Measurements from ENCODE around the gene CHCHD10.
A peak's percentile ranks its signal among the peaks of the same experiment; 100 is the strongest.

CHCHD10 gene

DNA sequence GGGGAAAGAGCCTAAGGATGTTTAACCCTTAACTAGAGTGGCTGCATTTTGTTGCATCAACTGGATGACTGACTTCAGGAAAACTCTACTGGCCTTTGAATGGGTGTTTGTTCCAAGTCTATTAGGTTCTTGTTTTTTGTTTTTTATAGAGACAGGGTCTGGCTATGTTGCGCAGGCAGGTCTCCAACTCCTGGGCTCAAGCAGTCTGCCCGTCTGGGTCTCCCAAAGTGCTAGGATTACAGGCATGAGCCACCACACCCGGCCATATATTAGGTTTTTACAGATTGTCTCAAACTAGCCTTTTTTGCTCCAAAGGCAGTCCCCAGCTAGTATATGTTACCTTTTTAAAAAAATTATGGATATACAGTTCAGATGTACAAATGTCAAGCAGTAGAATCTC, 20.1 kb upstream of the CHCHD10 start:
- no peak for DNase-seq (ENCODE audit: low read depth in 2 of 2)

DNA sequence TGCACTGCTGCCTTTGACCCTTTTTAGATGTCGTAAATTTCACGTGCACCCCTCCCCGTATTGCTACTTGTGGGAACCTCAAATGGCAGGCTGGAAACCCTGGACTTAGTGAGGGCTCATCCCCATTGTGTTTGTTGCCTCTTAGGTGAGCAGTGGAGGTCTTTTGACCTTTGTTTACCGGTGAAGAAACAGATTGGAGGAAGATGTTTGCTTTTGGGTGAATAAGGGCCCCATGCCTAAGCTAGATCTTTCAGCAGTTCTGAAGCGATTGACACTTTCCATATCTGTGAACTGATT, 19.8 kb upstream of the CHCHD10 start:
- DNase-seq (ENCODE audit: low read depth in 2 of 2) = no peak

DNA sequence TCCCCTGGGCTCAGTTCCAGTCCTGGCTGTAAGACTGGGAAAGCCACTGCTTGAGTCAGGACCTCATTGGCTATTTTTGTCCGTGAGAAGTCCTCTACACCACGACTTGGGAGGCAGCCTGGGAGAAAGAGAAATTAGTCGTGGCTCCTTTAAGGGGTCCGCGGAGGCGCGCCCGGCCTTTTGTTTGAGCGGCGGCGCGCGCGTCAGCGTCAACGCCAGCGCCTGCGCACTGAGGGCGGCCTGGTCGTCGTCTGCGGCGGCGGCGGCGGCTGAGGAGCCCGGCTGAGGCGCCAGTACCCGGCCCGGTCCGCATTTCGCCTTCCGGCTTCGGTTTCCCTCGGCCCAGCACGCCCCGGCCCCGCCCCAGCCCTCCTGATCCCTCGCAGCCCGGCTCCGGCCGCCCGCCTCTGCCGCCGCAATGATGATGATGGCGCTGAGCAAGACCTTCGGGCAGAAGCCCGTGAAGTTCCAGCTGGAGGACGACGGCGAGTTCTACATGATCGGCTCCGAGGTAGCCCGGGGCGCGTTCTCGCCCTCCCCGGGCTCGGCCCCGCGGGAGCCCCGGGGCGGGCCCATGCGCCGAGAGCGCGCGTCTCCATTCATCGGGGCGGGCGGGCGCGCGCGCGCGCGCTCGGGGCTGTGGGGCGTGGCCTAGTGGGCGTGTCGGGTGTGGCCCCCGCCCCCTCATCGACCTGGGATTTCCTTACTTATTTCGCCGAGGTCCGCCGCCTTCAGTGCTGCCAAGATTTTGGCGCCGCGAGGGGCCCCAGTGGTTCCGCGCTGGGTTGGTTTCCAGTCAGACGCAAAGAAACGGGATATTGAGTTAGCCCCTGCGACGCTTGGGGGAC, 19.2 kb upstream of the CHCHD10 start, which contains the start of gene SMARCB1:
Gene SMARCB1, plus strand, starts transcription at position 215 of the 848 bp plus-strand sequence. Its CDS starts 204 bp downstream, at position 419.
- DNase-seq (ENCODE audit: low read depth in 2 of 2) = peak; percentile 72 to 82

GRCh38 chr22:23786261-23786710, 18.5 kb upstream of the CHCHD10 start:
- no peak for DNase-seq (ENCODE audit: low read depth in 2 of 2)

DNA sequence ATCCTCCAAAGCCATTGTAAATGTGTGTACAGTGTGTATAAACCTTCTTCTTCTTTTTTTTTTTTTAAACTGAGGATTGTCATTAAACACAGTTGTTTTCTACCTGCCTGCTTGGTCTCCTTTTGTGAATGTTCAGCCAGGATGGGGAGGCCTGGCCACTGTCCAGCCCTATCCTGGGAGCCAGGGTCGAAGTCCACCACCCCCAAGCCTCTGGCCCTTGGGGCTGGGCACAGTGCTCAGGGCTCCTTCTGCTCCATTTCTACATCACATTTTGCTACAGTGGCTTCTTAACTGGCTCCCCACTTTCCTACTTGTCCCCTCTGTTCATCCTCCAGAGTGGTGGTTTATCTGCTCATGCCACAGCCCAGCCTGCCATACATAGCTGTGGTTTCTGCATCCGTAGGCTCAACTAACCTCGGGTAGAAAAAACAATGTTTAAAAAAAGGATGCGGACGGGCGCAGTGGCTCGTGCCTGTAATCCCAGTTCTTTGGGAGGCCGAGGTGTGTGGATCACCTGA, 16.5 kb upstream of the CHCHD10 start:
- DNase-seq (ENCODE audit: low read depth in 2 of 2) = no peak

DNA sequence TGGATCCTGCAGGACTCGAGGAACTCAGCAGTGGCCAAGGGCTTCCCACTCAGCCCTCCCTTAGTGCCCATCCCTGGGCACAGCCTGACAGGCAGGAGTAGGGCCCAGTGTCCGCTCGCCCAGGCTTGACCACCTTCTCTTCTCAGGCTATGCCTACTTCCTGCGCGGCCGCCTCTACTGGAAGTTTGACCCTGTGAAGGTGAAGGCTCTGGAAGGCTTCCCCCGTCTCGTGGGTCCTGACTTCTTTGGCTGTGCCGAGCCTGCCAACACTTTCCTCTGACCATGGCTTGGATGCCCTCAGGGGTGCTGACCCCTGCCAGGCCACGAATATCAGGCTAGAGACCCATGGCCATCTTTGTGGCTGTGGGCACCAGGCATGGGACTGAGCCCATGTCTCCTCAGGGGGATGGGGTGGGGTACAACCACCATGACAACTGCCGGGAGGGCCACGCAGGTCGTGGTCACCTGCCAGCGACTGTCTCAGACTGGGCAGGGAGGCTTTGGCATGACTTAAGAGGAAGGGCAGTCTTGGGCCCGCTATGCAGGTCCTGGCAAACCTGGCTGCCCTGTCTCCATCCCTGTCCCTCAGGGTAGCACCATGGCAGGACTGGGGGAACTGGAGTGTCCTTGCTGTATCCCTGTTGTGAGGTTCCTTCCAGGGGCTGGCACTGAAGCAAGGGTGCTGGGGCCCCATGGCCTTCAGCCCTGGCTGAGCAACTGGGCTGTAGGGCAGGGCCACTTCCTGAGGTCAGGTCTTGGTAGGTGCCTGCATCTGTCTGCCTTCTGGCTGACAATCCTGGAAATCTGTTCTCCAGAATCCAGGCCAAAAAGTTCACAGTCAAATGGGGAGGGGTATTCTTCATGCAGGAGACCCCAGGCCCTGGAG, 15.7 kb upstream of the CHCHD10 start:
- DNase-seq (ENCODE audit: low read depth in 2 of 2) = no peak

GRCh38 chr22:23782703-23783102, 14.9 kb upstream of the CHCHD10 start:
- DNase-seq (ENCODE audit: low read depth in 2 of 2) = no peak

- DNase-seq (ENCODE audit: low read depth in 2 of 2) = no peak
Observed at GRCh38 chr22:23782252-23782651, 14.5 kb upstream of the CHCHD10 start.

DNA sequence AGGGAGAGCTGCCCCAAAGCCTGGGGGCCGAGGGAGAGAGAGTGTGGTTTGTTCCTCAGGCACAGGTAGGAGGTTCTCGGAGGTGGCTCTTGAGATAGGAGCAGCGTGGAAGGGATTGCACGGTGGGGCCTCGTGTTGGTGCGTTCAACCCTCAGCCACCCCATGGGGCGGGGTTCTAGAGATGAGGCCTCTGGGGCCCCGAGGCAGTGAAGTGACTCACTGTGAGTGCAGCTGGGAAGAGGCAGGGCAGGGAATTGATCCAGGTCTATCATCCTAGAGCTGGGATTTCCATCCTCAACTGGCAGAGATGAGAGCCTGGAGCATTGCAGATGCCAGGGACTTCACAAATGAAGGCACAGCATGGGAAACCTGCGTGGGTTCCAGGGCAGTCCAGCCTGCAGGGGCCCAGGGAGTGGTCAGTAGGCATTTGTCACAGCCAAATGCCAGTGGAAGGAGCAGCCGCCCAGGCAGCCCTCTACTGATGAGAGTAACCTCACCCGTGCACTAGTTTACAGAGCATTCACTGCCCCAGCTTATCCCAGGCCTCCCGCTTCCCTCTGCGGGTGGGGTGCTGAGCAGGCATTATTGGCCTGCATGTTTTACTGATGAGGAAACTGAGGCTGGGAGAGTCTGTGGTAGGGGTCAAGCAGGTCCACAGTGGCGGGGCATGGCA, 13.9 kb upstream of the CHCHD10 start:
- no peak for DNase-seq (ENCODE audit: low read depth in 2 of 2)

DNA sequence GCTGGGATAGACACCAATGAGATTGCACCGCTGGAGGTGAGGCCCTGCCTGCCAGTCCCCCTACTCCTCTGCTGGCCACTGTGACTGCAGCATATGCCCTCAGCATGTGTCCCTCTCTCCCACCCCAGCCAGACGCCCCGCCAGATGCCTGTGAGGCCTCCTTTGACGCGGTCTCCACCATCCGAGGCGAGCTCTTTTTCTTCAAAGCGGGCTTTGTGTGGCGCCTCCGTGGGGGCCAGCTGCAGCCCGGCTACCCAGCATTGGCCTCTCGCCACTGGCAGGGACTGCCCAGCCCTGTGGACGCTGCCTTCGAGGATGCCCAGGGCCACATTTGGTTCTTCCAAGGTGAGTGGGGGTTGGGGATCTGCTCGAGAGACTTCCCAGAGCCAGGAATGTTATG, 13.3 kb upstream of the CHCHD10 start:
- DNase-seq (ENCODE audit: low read depth in 2 of 2) = no peak

- DNase-seq (ENCODE audit: low read depth in 2 of 2) = no peak
Observed at GRCh38 chr22:23780146-23780748, 12.5 kb upstream of the CHCHD10 start.

DNA sequence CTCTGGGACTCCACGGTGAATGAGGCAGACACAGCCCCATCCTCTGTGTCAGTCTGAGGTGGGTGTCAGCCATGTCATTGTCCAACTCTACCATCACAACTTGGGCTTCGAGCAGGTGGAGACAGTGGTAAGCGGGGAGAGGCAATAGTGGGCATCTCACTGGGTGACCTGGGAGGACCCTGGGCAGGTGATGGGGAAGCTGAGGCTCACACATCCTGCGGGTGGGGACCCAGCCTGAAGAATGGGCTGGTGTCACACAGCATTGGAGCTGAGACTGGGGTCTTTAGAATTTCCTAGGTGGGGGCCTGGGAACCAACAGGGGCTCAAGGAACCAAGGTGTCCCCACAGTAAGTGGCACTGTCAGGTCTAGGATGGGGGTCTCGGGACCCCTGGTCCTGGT, 12.0 kb upstream of the CHCHD10 start:
- no peak for DNase-seq (ENCODE audit: low read depth in 2 of 2)

DNA sequence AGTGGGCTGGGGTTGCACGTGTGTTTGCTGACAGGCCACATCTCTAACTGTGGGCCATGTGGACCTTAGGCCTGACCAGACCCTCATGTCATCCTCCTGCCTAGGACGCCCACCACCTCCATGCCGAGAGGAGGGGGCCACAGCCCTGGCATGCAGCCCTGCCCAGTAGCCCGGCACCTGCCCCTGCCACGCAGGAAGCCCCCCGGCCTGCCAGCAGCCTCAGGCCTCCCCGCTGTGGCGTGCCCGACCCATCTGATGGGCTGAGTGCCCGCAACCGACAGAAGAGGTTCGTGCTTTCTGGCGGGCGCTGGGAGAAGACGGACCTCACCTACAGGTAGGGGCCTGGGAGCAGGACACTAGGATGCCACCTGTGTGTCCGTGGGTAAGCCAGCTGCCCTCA, 11.3 kb upstream of the CHCHD10 start:
- no peak for DNase-seq (ENCODE audit: low read depth in 2 of 2)

DNA sequence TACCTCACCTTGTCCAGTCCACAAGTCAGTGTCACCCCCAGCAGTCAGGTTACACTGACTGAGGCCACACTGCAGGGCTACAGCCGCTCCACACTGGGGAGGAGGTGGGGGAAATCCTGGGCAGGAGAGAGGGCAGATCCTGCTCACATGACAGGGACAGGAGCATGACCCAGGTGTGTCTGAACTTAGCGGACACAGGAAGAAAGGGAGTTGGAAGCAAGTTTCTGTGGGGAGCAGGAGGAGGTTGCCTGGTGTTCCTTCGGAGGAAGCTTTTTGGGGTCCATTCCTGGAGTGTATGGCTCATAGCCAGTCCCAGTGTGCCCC, 10.8 kb upstream of the CHCHD10 start:
- DNase-seq (ENCODE audit: low read depth in 2 of 2) = no peak

GRCh38 chr22:23777776-23778576, 10.2 kb upstream of the CHCHD10 start:
- no peak for DNase-seq (ENCODE audit: low read depth in 2 of 2)

DNA sequence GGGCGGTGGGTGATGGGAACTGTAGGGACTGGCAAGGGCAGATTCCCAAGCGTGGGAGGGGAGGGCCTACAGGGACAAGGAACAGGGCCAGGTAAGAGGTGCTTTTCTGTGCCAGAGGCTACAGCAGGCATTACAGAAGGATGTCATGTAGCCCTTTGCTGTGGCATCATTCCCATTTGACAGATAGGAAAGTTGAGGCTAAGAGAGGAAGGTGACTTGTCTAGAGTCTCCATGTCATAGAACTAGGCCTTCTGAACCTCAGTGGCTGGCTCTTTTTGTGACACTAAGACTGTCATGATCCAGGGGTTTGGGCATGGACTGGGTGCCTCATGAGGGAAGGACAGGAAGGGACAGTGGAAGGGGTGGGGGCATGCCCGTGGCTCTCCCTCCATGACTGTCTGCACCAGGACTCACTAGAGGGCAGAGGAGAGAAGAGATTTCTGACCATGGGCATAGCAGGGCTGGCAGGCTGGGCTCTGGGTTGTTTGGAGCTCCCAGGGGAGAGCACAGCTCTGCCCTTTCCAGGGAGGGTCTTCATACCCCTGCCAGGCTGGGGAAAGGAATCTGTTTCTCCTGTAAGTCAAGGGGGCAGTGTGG, 8.1 kb upstream of the CHCHD10 start:
- DNase-seq (ENCODE audit: low read depth in 2 of 2) = no peak

DNA sequence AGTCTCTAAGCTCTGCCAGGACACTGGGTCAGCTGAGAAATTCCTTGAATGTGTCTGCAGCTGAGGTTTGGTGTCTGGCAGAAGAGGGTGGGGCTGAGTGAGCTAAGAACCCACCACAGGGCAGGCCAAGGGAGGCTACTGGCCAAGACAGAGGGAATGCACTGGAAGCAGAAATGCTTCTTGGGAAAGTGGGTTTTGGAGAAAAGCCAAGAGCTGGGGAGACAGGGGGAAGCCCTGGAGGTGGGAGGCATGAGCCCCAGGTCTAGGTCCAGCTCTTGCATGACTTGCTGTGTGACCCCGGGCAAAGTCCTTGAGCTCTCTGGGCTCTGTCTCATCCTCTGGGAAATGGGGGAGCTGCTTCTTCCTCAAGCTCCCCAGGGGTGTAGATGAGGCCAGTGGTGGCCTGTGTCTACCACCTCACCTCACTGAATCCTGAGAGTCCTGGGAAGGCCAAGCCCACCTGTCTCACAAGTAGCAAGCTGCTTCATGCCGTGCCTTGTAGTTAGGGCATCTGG, 7.2 kb upstream of the CHCHD10 start:
- no peak for DNase-seq (ENCODE audit: low read depth in 2 of 2)

DNA sequence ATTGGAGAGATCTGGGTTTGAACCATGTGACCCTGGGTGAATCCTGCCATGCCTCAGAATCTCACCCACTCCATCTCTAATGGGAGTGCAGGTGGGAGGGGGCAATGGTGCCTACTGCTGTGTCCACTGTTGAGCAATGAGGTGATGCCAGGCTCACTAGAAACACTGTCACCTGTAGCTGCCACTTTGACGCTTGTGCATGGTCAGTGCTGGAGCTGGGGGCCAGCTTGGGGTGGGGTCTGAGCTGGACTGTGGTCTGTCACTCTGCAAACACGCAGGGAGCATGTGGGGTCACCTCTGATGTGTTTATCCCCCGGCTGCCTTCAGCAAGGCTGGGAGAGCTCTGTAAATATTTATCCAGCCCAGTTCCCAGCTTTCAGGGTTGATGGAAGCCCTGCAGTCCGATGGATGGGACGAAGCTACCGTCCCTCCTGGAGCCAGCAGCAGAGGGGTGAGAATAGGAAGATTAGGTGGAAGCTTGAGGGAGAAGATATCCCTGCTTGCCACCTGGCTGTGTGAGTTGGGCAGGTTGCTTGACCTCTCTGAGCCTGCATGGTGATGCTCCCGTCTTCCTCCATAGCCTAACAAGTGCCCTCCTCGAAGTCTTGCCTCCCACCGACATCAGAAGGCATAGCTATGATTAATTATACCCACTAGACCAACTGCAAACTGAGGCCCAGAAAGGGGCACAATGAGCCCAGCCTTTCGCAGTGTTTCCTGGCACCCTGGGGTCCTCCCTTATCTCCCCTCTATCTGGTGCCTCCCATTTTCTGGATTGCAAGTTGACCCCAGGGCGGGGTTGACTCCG, 6.5 kb upstream of the CHCHD10 start:
- DNase-seq (ENCODE audit: low read depth in 2 of 2) = no peak

DNA sequence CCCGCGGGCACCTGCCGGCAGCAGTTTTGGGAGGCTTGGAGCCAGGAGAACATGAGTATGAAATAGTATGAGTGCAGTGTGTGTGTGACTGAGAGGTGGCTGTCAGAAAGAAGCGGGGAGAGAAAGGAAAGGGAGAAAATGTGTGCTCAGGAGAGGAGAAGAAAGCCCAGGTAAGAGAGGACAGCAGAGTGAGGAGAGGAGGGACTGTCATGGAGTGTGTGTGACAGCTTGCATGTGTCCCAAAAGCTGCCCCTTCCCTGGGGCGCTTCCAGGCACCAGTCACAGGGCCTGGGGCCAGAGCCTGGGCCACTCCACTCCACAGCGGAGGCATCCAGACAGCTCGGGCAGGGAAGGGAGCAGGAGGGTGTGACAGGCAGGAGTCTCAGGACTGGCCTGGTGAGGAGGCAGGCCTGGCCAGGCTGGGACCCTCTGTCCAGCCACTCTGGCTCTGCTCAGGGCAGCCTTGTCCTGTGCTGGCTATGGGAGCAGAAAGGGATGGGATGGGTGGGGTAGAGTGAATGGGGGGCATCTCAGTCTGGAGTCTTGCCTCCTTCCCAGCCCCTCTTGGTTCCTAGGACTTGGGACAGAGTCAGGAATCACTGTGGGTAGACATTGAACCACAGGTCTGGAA, 5.8 kb upstream of the CHCHD10 start:
- no peak for DNase-seq (ENCODE audit: low read depth in 2 of 2)

Data from stimulated activated CD8-positive, alpha-beta memory T cell treated with anti-CD3 and anti-CD28 coated beads, Interleukin-7, amount 100 ng/mL, for 4 hours (primary cell).